ENCODE data around the gene KIF26B.

The KIF26B gene

DNA sequence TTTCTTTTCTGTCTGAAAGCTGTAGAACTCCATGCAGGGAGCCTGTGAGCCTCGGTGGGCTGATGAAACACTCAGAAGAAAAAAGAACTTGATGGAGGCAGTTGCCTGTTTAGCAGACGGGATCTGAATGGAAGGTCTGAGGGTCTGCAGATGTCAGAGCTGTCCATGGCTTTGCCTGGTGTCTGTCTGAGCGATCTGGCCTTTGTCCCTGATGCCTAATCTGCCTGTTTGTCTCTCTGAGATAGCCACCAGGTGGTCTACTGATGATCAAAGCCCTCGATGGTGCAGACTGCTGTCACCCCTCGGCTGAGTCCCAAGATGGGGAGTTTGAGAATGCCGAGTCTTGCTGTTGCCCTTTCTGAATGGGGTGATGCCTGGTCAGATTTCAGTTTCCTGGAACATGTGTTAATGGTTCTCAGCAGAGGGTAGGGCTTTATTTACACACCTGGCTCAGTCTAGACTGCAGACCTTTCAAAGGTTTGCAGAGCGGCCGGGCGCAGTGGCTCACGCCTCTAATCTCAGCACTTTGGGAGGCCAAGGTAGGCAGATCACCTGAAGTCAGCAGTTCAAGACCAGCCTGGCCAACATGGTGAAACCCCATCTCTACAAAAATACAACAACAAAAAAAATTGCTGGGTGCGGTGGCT, 90.4 kb downstream of the KIF26B start:
- DNase-seq, result no peak

DNA sequence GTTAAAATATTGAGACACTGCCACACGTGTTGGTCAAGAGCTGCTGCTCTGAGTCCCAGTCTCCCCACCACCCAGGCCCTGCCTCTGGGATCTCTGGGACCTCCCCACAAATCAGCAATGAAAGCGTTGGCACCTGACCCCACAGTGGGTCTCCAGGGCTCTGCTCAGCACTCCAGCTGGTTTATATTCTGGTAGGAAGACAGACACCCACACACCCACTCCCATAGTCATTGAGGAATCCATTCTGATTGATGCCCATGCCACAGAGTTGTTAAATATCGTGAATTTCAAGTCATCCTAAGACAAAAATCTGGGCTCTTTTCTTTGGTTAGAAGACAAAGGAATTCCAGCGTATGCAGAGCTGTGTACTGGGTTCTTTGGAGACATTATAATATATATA, 91.6 kb downstream of the KIF26B start:
- DNase-seq, result no peak

DNA sequence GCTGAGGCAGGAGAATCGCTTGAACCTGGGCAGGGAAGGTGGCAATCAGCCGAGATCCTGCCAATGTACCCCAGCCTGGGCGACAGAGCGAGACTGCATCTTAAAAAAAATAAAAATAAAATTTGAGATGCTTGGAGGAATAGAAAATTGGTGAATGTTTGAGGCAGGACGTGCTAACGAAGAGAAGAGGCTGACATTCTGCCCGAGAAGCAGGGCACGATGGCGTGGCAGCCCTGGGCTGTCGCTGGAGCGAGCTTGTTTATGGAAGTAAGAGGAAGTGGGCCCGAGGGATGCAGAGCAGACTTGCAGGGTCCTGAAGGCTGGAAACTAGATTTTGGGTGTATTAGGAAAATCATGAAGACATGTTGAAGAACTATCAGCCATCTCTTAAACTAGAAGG, 92.6 kb downstream of the KIF26B start:
- DNase-seq, result no peak

DNA sequence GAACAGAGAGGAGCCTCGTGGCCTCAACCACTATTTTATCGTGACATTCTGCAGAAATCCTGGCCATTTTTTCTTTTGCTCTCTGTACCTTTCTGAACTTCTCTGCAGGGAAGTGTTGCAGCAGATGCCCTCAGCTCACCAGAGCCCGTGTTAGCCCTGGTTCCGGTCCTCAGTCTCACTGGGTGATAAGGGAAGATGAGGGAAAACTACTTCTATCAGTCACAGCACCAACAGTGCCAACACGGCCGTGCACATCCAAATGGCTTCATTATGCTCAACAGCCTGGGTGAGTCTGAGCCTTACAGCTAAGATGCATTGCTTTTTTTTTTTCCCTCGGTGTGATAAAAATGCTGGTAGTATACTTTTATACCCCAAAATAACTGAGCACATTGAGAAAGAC, 93.0 kb downstream of the KIF26B start:
- DNase-seq, result no peak

DNA sequence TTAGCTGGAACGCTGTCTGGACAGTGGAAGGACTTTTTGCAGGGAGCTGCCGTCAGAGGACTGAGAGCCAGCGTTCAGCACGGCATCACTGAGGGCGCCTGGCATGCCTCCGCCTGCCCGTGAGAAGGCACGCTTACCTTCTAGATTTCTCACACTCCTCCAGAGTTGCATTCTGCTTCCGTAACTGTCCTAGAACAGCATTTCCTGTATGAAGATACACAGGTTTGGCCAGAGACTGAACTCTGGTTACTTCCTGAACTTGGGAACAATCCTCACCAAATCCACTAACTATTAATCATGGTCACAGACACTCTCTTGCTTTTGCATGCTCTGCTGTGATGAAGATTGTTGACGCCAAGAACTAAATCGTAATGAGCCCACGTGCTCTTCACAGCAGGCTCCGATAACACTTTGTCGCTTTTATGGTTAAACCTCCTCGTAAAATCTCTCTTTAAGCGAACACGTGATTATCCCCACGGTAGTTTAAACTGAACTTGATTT, 93.5 kb downstream of the KIF26B start:
- no peak for DNase-seq

- no peak for DNase-seq
These were observed 101.0 kb downstream of the KIF26B start for GRCh38 chr1:245255783-245256182.

- DNase-seq, result no peak
These were observed 101.7 kb downstream of the KIF26B start for GRCh38 chr1:245256528-245256927.

GRCh38 chr1:245258271-245258920, 103.6 kb downstream of the KIF26B start:
- no peak for DNase-seq

- DNase-seq, result no peak
These were observed 105.5 kb downstream of the KIF26B start for GRCh38 chr1:245260110-245260882.

GRCh38 chr1:245260883-245261282, 106.1 kb downstream of the KIF26B start:
- no peak for DNase-seq

GRCh38 chr1:245261786-245262185, 107.0 kb downstream of the KIF26B start:
- no peak for DNase-seq

GRCh38 chr1:245263529-245264095, 108.8 kb downstream of the KIF26B start:
- no peak for DNase-seq

- DNase-seq, result no peak
These were observed 109.4 kb downstream of the KIF26B start for GRCh38 chr1:245264226-245264625.

DNA sequence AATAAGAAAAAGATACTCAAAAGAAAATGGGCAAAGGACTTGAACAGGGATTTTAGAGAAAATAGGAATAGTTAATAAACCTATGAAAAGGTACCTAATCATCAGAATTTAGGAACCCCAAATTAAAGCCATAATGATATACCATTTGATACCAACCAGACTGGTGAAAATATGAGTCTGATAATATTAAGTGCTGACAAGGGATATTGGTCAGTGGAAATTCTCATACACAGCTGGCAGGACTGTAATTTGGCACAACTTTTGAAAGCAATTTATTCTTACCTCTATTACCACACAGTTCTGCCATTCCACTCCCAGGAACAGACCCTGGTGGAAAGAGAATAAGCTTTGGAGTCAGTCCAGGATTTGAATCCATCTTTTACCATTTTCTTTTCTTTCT, 111.3 kb downstream of the KIF26B start:
- no peak for DNase-seq

DNA sequence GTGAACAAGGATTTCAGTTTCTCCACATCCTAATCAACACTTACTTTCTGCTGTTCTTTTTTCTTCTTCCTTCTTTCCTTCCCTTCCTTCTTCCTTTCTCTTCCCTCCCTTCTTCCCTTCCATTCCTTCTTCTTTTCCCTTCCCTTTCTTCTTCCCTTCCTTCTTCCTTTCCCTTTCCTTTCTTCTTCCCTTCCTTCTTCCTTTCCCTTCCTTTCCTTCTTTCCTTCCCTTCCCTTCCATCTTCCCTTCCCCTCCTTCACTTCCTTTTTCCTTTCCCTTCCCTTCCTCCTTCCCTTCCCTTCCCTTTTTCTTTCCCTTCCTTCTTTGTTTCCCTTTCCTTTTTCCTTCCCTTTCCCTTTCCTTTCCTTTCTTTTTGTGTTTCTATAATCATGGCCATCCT, 115.3 kb downstream of the KIF26B start:
- no peak for DNase-seq

DNA sequence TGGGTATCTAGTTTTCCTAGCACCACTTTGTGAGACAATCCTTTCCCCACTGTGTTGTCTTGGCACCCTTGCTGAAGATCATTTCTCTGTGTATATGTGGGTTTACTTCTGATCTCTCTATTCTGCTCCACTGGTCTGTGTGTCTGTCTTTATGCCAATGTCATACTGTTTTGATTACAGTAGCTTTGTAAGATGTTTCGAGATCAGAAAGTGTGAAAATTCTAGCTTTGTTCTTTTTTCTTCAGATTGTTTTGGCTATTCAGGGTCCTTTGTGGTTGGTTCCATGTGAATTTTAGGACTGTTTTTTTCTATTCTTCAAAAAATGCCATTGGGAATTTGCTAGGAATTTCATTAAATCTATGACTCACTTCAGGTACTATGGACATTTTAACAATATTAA, 116.2 kb downstream of the KIF26B start:
- DNase-seq, result no peak

- no peak for DNase-seq
These were observed 117.9 kb downstream of the KIF26B start for GRCh38 chr1:245272676-245273075.

GRCh38 chr1:245276445-245276844, 121.7 kb downstream of the KIF26B start:
- DNase-seq, result no peak

- DNase-seq, result no peak
These were observed 122.5 kb downstream of the KIF26B start for GRCh38 chr1:245277276-245277675.

DNA sequence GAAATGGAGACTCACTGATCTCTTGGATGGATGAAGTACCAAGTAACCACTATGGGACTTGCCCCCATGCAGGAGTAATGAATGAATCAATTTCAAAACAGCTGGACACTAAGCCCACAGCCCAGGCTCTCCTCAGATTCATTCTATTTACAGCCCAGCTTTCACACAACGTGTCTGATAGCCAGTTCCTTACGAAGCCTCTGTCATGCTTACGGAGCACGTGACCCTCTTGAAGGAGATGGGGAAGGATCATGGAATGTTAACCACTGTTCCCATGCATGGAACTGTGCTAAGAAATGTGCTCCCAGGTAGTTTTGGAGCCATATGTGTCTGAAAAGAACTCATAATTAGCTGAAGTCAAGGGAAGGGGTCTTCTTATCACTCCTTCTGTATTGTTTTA, 124.1 kb downstream of the KIF26B start:
- DNase-seq, result no peak

DNA sequence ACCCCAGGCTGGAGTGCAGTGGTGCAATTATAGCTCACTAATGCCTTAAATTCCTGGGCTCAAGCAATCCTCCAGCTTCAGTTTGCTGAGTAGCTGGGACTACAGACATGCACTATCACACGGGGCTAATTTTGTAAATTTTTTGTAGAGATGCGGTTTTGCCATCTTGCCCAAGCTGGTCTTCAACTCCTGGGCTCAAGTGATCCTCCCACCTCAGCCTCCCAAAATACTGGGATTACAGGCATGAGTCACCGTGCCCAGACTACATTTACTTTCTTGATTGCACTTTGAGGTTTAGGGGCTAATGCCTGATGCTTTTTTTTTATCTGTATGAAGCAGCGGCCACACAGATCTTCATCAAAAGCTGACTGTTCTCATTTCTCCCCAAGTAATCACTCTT, 124.6 kb downstream of the KIF26B start:
- no peak for DNase-seq

DNA sequence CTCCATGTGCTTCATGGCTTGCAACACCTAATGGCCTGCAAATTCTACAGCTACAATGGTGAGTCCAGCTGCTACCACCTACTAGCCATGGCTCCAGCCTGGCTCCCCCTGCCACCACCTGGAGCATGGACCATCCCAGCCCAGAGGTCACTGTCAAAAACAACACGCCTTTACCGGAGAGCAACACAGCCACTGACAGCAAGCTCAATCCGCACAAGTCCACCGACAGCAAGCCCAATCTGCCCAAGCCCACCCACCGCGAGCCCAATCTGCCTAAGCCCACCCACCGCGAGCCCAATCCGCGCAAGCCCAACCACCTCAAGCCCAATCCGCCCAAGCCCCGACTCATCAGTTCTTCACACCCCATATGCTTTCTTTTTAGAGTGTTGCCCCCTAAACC, 128.2 kb downstream of the KIF26B start:
- no peak for DNase-seq

DNA sequence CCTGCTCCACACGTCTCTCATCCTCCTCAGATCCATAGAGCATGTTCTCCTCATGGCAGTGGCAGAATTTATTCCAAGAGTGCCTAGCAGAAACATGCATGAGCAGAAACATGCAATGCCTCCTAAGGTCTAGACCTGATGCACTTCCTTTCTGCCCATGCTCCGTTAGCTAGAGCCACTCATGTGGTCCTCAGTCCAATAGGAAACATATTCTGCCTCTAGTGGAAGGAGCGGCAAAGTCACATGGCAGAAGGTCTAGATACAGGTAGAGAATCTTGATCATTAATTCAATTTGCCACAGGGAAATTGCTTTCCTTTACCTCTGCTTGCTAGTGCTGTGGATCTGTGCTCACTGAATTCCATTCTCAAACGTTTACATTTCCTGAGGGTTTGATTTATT, 130.4 kb downstream of the KIF26B start:
- DNase-seq, result no peak

DNA sequence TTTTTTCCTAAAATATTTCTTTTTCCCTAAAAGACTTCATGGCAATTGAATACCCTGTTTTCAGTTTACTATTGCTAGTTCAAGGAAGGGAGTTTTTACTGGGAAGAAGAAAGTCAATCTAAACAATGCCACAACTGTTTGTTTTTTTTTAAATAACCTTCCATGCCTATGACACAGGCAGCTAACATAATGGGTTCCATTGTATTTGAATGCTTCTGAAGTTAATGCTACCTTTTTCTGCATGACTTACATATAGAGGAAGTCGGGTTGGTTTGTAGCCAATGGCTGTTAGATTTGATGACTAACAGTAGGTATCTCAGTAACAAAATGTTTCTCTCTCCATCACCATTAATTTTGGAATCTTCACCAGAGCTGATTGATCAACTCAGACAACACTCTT, 134.0 kb downstream of the KIF26B start:
- DNase-seq, result no peak

All from activated CD4-positive, alpha-beta T cell treated with anti-CD3 and anti-CD28 coated beads, Interleukin-2, amount 50 U/mL, for 4 hours (primary cell).